Measurements from ENCODE around the gene PHLDA3. TPM values are rescaled to one million over a fixed set of nuclear protein-coding genes. Genes with fewer than 3 reads are reported as not detected.

The PHLDA3 gene
- total and polyA plus RNA-seq, 10 donors = 3.6 to 17.4 (median 6.8) TPM

DNA sequence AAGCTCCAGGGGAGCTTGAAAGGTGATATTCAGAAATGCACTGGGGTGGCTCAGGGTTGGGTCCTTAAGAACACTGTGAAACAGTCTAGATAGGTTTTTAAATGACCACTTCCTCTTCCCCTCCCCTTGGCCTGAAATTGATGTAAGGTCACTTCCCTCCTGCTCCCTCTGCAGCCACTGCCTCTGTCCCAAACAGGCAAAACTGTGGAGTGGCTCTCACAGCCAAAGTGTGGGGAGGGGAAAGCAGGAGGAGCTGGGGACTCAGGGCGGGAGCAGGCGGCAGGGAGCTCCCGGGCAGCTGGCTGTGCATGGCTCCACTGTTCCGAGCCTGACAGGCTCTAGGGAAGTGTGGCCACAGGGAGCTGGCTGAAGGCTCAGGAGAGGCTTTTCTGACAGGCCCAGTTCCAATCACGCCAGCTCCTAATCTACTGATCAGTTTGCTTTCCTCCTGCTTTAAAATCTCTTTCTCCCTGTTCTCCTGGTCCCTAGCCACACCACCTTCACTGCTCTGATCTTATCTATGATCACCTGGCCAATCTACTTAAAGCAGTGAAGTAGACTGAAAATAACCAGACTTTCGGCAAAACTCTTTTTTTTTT lies 43.1 kb upstream of the PHLDA3 start:
- 34 to 64% (median 50%) methylated on average over 6 of the region's 6 CpGs for WGBS, 5 donors
- Histone ChIP-seq H3K4me3 (peak overlapping the region in 1 of 8 donors; percentile 6), H3K4me1 (peaks cover 14 to 47% (median 31%) of the 10 kb centered on the region in 6 donors), H3K27me3 (replicated peaks in 1 of 7) (no peaks in the 10 kb centered on the region), H3K27ac (peak overlapping the region in 7 of 8 donors; percentile 61 to 78 (median 68)), H3K9me3 (no peaks in the 10 kb centered on the region), H3K36me3 (peaks cover 0 to 4% (median 0%) of the 10 kb centered on the region in 6 donors)
- TF ChIP-seq POLR2AphosphoS5 (IDR thresholded peaks at IDR 0.05) (peak; percentile 72 to 75 (median 74)), CTCF (IDR thresholded peaks at IDR 0.05 in 8 of 11, conservative IDR thresholded peaks at IDR 0.05 in 3 of 11) (no peak), POLR2A (IDR thresholded peaks at IDR 0.05) (no peak)
- intact Hi-C loops (cut with DNase I; ENCODE audit: low total_unique reads) = loop anchor here (2.0 to 10.0 kb wide), 2 partner anchors 29 to 67 kb away; no protein-coding TSS in a partner anchor
- DNase-seq = peak; percentile 84

DNA sequence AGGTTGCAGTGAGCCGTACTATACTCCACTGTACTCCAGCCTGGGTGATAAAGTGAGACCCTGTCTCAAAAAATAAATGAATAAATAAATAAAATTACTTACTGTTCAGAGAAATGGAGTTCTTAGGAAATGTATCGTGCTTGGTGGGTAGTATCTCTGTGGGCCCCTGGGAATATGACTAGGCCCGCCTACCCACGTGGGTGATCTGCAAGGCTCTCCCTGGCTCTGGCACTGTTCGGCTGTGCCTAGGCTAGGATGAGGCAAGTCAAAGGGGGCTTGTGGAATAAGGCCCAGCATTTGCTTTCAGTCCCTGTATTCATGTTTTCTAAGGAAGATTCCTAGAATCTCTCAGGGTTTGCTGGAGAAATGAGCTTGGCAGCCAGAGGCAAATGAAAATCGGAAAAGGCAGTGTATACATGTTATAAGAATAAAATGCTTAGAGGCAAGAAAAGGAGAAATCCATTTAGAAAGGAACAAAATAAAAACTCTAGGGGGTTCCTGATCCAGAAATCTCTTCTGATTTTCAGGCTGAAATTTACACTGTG lies 42.5 kb upstream of the PHLDA3 start:
- intact Hi-C loops (cut with DNase I; ENCODE audit: low total_unique reads) = loop anchor here (10.0 kb wide), 1 partner anchor 67 kb away; no protein-coding TSS in a partner anchor
- peaks cover 16 to 52% (median 37%) of the 10 kb centered on the region in 6 donors for H3K4me1 ChIP-seq
- H3K27ac ChIP-seq = peak overlapping the region in 7 of 8 donors; percentile 61 to 78 (median 68)
- no peak for DNase-seq
- H3K4me3 ChIP-seq = no peak overlapping the region
- H3K36me3 ChIP-seq = peaks cover 0 to 4% (median 0%) of the 10 kb centered on the region in 6 donors
- no peaks in the 10 kb centered on the region for H3K9me3 ChIP-seq
- WGBS, 5 donors = 67 to 79% (median 77%) methylated on average over 6 of the region's 6 CpGs
- TF ChIP-seq POLR2AphosphoS5 (IDR thresholded peaks at IDR 0.05) (no peak), POLR2A (IDR thresholded peaks at IDR 0.05) (no peak), CTCF (IDR thresholded peaks at IDR 0.05 in 8 of 11, conservative IDR thresholded peaks at IDR 0.05 in 3 of 11) (no peak)
- no peaks in the 10 kb centered on the region for H3K27me3 ChIP-seq (replicated peaks in 1 of 7)

DNA sequence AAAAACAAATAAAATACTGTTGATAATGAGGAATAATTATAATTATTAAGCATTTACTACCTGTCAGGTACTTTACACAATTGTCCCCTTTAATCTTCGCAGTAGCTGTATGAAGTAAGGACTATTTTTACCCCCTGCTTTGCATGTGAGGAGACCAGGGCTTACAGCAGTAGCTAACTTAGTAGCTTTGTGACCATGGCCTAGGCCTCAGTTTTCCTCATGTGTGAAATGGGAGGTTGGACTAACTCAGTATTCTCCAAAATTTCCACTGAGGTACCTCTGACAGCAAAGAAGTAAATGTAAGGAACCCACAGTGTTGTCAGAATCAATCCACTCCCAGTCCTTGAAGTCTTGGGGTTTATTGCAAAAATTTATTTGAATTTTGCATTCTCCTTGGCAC lies 41.7 kb upstream of the PHLDA3 start:
- H3K27me3 ChIP-seq (replicated peaks in 1 of 7) = no peaks in the 10 kb centered on the region
- TF ChIP-seq POLR2AphosphoS5 (IDR thresholded peaks at IDR 0.05) (no peak), POLR2A (IDR thresholded peaks at IDR 0.05) (no peak), CTCF (IDR thresholded peaks at IDR 0.05 in 8 of 11, conservative IDR thresholded peaks at IDR 0.05 in 3 of 11) (no peak)
- no peaks in the 10 kb centered on the region for H3K9me3 ChIP-seq
- no peak for DNase-seq
- 73 to 89% (median 82%) methylated on average over 1 of the region's 1 CpG for WGBS, 5 donors
- no peak overlapping the region for H3K4me3 ChIP-seq
- H3K36me3 ChIP-seq = peaks cover 0 to 4% (median 0%) of the 10 kb centered on the region in 6 donors
- H3K4me1 ChIP-seq = peaks cover 23 to 60% (median 44%) of the 10 kb centered on the region in 6 donors
- intact Hi-C loops (cut with DNase I; ENCODE audit: low total_unique reads) = loop anchor here (10.0 kb wide), 1 partner anchor 66 kb away; no protein-coding TSS in a partner anchor
- peak overlapping the region in 3 of 8 donors; percentile 61 to 77 (median 75) for H3K27ac ChIP-seq
